K562 (cell line): ENCODE data around the gene VAMP4. TPM values are rescaled to one million over a fixed set of nuclear protein-coding genes. Genes with fewer than 3 reads are reported as not detected.

ENCODE experiments used
- ATAC-seq: fragments of 200-7000 bp; cut with Tn5 transposase; 3 replicates; pipeline ENCODE4 v1.9.1; 2020; ENCODE audit warnings: moderate library complexity
- BruUV-seq: library from RNA; stranded (reverse); fragments of 400-500 nt; replicated peaks from 2 replicates; lab custom pipeline; 2021; lab: Mats Ljungman, UMichigan
- CTCF ChIA-PET: fragments of 300-600 bp; formaldehyde crosslinking; extraction: SDS; loops from one replicate; lab custom pipeline; 2021; ENCODE audit warnings: low intra/inter-chr PET ratio; lab: Yijun Ruan, JAX
- POLR2A ChIA-PET: fragments of 300-600, 350-650 bp; sonication (Branson Sonifier 250); formaldehyde crosslinking; extraction: SDS; loops from one replicate; lab custom pipeline; 2021; ENCODE audit warnings: antibody characterized with exemption, inconsistent platforms; lab: Yijun Ruan, JAX
- DNase-seq, 4 experiments: peaks; one replicate each; pipeline versions ENCODE4 v3.0.0 to v3.0.0-alpha.2; 2011 to 2018; ENCODE audit warnings: low spot score in 3 of 4, mixed read lengths in 3 of 4; ENCODE audit errors: extremely low read depth in 1 of 4
- FAIRE-seq: peaks from 2 replicates; lab custom pipeline; 2011; peaks lifted over from hg19 to GRCh38; lab: Jason Lieb, UNC
- H2AFZ ChIP-seq: 2 replicates; pipeline ENCODE4 v1.6.0; 2011; ENCODE audit warnings: low read depth, low read length, control low read depth, inconsistent platforms
- H3K27ac ChIP-seq: fragments of 200-600 bp; 3 replicates; pipeline ENCODE4 v1.8.0; 2011; ENCODE audit warnings: low read depth, mild to moderate bottlenecking, control low read depth, inconsistent platforms, low read length, moderate library complexity, mixed read lengths; ENCODE audit errors: extremely low read depth
- H3K27me3 ChIP-seq, 2 experiments: fragments of 300-600 bp in 1 of 2; 2 replicates in 1 of 2; 3 replicates in 1 of 2; pipeline versions ENCODE4 v1.6.0 to v1.8.0; 2011; ENCODE audit warnings: inconsistent platforms in 2 of 2, low read length in 2 of 2, mild to moderate bottlenecking in 1 of 2, mixed read lengths in 1 of 2, moderate library complexity in 1 of 2; ENCODE audit not compliant: control insufficient read depth in 2 of 2, insufficient read depth in 2 of 2
- H3K36me3 ChIP-seq: fragments of 300-600 bp; 3 replicates; pipeline ENCODE4 v1.8.0; 2011; ENCODE audit warnings: mild to moderate bottlenecking, low read length, inconsistent platforms; ENCODE audit not compliant: control insufficient read depth, insufficient read depth
- H3K4me1 ChIP-seq, 2 experiments: fragments of 200-600 bp in 1 of 2; replicated peaks in 1 of 2; 2 replicates in 1 of 2; 3 replicates in 1 of 2; pipeline versions ENCODE4 v1.5.1 to v1.8.0; 2011; ENCODE audit warnings: inconsistent platforms in 2 of 2, low read length in 2 of 2, mild to moderate bottlenecking in 1 of 2, mixed read lengths in 1 of 2, moderate library complexity in 1 of 2; ENCODE audit not compliant: control insufficient read depth in 2 of 2, insufficient read depth in 2 of 2
- H3K4me2 ChIP-seq: 2 replicates; pipeline ENCODE4 v1.6.1; 2011; ENCODE audit warnings: low read length, control low read depth, inconsistent platforms, mixed read lengths; ENCODE audit not compliant: insufficient read depth
- H3K4me3 ChIP-seq: fragments of 200-600 bp; sonication (generic), shearing (Covaris generic); 2 replicates; pipeline ENCODE4 v1.5.1; 2016; ENCODE audit warnings: control low read depth, inconsistent platforms
- H3K79me2 ChIP-seq: fragments of 200-600 bp; 3 replicates; pipeline ENCODE4 v1.8.0; 2011; ENCODE audit warnings: low read length, inconsistent platforms; ENCODE audit not compliant: control insufficient read depth, insufficient read depth
- H3K9ac ChIP-seq, 2 experiments: 2 replicates each; pipeline versions ENCODE4 v1.6.0 to v1.6.1; 2011; ENCODE audit warnings: low read depth in 2 of 2, low read length in 2 of 2, control low read depth in 1 of 2, inconsistent platforms in 1 of 2, mild to moderate bottlenecking in 1 of 2, mixed read lengths in 1 of 2; ENCODE audit not compliant: insufficient read depth in 1 of 2
- H3K9me1 ChIP-seq: one replicate; pipeline ENCODE4 v1.6.0; 2011; ENCODE audit warnings: inconsistent platforms, mild to moderate bottlenecking, low read length, moderate library complexity; ENCODE audit not compliant: control insufficient read depth, insufficient read depth
- H3K9me3 ChIP-seq: replicated peaks from 2 replicates; pipeline ENCODE4 v1.5.1; 2011; ENCODE audit warnings: low read depth, low read length, inconsistent platforms; ENCODE audit not compliant: control insufficient read depth, insufficient read depth
- H4K20me1 ChIP-seq: replicated peaks from 2 replicates; pipeline ENCODE4 v1.6.1; 2011; ENCODE audit warnings: low read length, inconsistent platforms, mixed read lengths; ENCODE audit not compliant: control insufficient read depth, insufficient read depth
- ARID1B ChIP-seq: fragments of 450-650 bp; IDR thresholded peaks from 2 replicates; pipeline ENCODE4 v1.6.1; 2016; ENCODE audit warnings: antibody characterized with exemption, mild to moderate bottlenecking, inconsistent platforms
- DDX20 ChIP-seq: fragments of 450-650 bp; IDR thresholded peaks from 2 replicates; pipeline ENCODE4 v1.6.1; 2016; ENCODE audit warnings: missing genetic modification characterization, low read depth, mild to moderate bottlenecking, missing compliant biosample characterization, moderate library complexity
- ID3 ChIP-seq, 2 experiments: fragments of 250-450 bp in 1 of 2; fragments of 450-650 bp in 1 of 2; sonication (Bioruptor Pico) in 1 of 2; IDR thresholded peaks; 2 replicates each; pipeline versions ENCODE4 v1.6.1 to v1.8.0; 2016 to 2021; ENCODE audit warnings: mild to moderate bottlenecking in 2 of 2, moderate library complexity in 2 of 2, missing compliant biosample characterization in 1 of 2, missing genetic modification characterization in 1 of 2
- KLF16 ChIP-seq: IDR thresholded peaks from 2 replicates; pipeline ENCODE4 v1.6.1; 2016; ENCODE audit warnings: antibody characterized with exemption
- PREB ChIP-seq: sonication (generic); formaldehyde crosslinking; IDR thresholded peaks from 2 replicates; pipeline ENCODE4 v1.8.1; 2023; ENCODE audit warnings: mild to moderate bottlenecking, missing genetic modification reagents
- RBBP5 ChIP-seq: fragments of 200-600 bp; sonication (generic); IDR thresholded peaks from 2 replicates; pipeline ENCODE4 v1.6.1; 2012; ENCODE audit warnings: borderline replicate concordance, mild to moderate bottlenecking, low read length, control low read depth, inconsistent platforms; ENCODE audit not compliant: insufficient read depth, poor library complexity, severe bottlenecking
- SNAPC5 ChIP-seq: fragments of 250-450 bp; sonication (Bioruptor Pico); IDR thresholded peaks from 2 replicates; pipeline ENCODE4 v1.8.0; 2021; ENCODE audit warnings: moderate library complexity, mild to moderate bottlenecking, inconsistent platforms
- TCF3 ChIP-seq: sonication (generic); formaldehyde crosslinking; IDR thresholded peaks from 2 replicates; pipeline ENCODE4 v1.4.0; 2020; ENCODE audit warnings: mild to moderate bottlenecking, missing genetic modification reagents
- TEAD4 ChIP-seq, 2 experiments: sonication (generic) in 1 of 2; formaldehyde crosslinking in 1 of 2; IDR thresholded peaks; 2 replicates each; pipeline versions ENCODE4 v1.6.1 to v1.8.0; 2012 to 2022; ENCODE audit warnings: borderline replicate concordance in 1 of 2, inconsistent platforms in 1 of 2, low read length in 1 of 2, mild to moderate bottlenecking in 1 of 2, missing genetic modification reagents in 1 of 2
- ZNF282 ChIP-seq: sonication (generic); formaldehyde crosslinking; IDR thresholded peaks from 2 replicates; pipeline ENCODE4 v1.8.1; 2023; ENCODE audit warnings: missing genetic modification reagents
- ZNF444 ChIP-seq: fragments of 250-450 bp; sonication (Bioruptor Pico); IDR thresholded peaks from 2 replicates; pipeline ENCODE4 v1.4.0; 2020; ENCODE audit warnings: mild to moderate bottlenecking, moderate library complexity
- WGBS: fragments of 100-300 bp; shearing (Covaris generic); methylation state at CpG from one replicate; pipeline ENCODE4 v1.1.6; 2016; ENCODE audit warnings: low coverage, mixed read lengths; ENCODE audit not compliant: insufficient coverage; ENCODE audit errors: missing lambda C conversion rate; 5-methylcytosine and 5-hydroxymethylcytosine counted together
- in situ Hi-C: fragments of 300-500 bp; cut with MboI; formaldehyde crosslinking; loops from 4 replicates; pipeline ENCODE4 v1.15.0; 2018; ENCODE audit warnings: inconsistent platforms, mixed read lengths
- intact Hi-C: fragments of 100-400 bp; cut with micrococcal nuclease; formaldehyde crosslinking; loops from 2 replicates; pipeline ENCODE4 v1.14.2; 2022
- polyA plus RNA-seq, 8 experiments: library from polyadenylated mRNA; depleted of rRNA in 4 of 8; stranded (reverse) in 5 of 8; unstranded in 3 of 8; fragments of >200 nt; fragmentation: Nextera tagmentation in 2 of 8; fragmentation: Illumina TruSeq in 1 of 8; extraction: Ambion mirVana in 2 of 8; extraction: Trizol in 1 of 8; gene quantifications; 2 replicates each; pipeline versions ENCODE4 v1.2.1 to v1.2.3, GENCODE V29; 2011 to 2014; ENCODE audit warnings: inconsistent platforms in 1 of 8, missing spikeins in 1 of 8
- total RNA-seq, 7 experiments: library from RNA; depleted of rRNA in 6 of 7; stranded (reverse); fragments of >200 nt in 6 of 7; fragmentation: Illumina TruSeq in 2 of 7; extraction: Trizol in 2 of 7; gene quantifications; 2 replicates each; pipeline versions ENCODE4 v1.2.1 to v1.2.3, GENCODE V29; 2011 to 2021; ENCODE audit warnings: low replicate concordance in 1 of 7

VAMP4 gene
- total and polyA plus RNA-seq, 9 of the 15 experiments (the other 6 are each of a cell fraction or from before 2014, with no cell fraction given): 3.3 to 21.4 (median 11.9) TPM

GRCh38 chr1:171683870-171684269, 58.0 kb downstream of the VAMP4 start:
- in situ Hi-C loops: no loop called here
- H3K9ac ChIP-seq: no peak overlapping the region; a peak in 1 of 4 replicates
- no peaks in the 10 kb centered on the region for H3K9me1 ChIP-seq
- ChIA-PET POLR2A (interaction anchor here (0.7 kb wide), 1 partner anchor 35 kb away, joined by 3 read pairs; no protein-coding TSS in a partner anchor), CTCF (no interaction called here)
- TF ChIP-seq TEAD4 (IDR thresholded peaks at IDR 0.05; ENCODE audit: low read length) (peak; percentile 49), TEAD4 (CRISPR knock-in tag; IDR thresholded peaks at IDR 0.05; ENCODE audit: borderline replicate concordance) (no peak), ID3 (CRISPR knock-in tag; IDR thresholded peaks at IDR 0.05) (no peak), ID3 (tag; IDR thresholded peaks at IDR 0.05) (peak; percentile 78; the same call in 1 of the 2 replicates), SNAPC5 (CRISPR knock-in tag) (no peak), ARID1B (0 out of 2 replicates have a peak, but pooled peaks have one; percentile 10), RBBP5 (no peak), TCF3 (CRISPR knock-in tag) (peak; percentile 38; the same call in 1 of the 2 replicates), KLF16 (peak; percentile 46; the same call in 1 of the 2 replicates), PREB (no peak), ZNF444 (CRISPR knock-in tag) (no peak), DDX20 (tag) (no peak), ZNF282 (CRISPR knock-in tag) (no peak)
- 6% methylated on average over 8 of the region's 8 CpGs for WGBS
- H3K4me3 ChIP-seq: no peak overlapping the region
- no peaks in the 10 kb centered on the region for H3K36me3 ChIP-seq
- H3K4me2 ChIP-seq: peak overlapping the region; percentile 24; the same call in 1 of the 2 replicates
- DNase-seq (peak in 1 of 4 experiments; percentile 12), FAIRE-seq (peak; percentile 23), ATAC-seq (no peak)
- BruUV-seq: no TSS peak
- H3K9me3 ChIP-seq: no peaks in the 10 kb centered on the region
- peak overlapping the region; percentile 63; the same call in 1 of the 2 replicates for H2AFZ ChIP-seq
- H3K4me1 ChIP-seq: peaks cover 0 to 9% of the 10 kb centered on the region in 2 experiments; a peak in 3 of 5 replicates
- H3K27me3 ChIP-seq: no peaks in the 10 kb centered on the region; a peak in 1 of 5 replicates
- intact Hi-C loops: no loop called here
- H3K27ac ChIP-seq: no peak overlapping the region
- H3K79me2 ChIP-seq: no peaks in the 10 kb centered on the region
- no peaks in the 10 kb centered on the region for H4K20me1 ChIP-seq
